HUDEP-2 (cell line): Measurements from ENCODE around the gene TPCN2.

Experiments
- DNase-seq, 76 experiments: peaks; one replicate each; lab custom pipeline; 2025; ENCODE audit not compliant: unreplicated experiment in 76 of 76; lab: John Stamatoyannopoulos, UW

Gene TPCN2

GRCh38 chr11:69010361-69010891 is 38.3 kb upstream of the TPCN2 start:
- DNase-seq, result no peak

- DNase-seq, result peak in 54 of 76 experiments; percentile 8 to 70 (median 46)
These were observed 37.6 kb upstream of the TPCN2 start for GRCh38 chr11:69010964-69011623.

- no peak for DNase-seq
These were observed 37.1 kb upstream of the TPCN2 start for GRCh38 chr11:69011624-69012091.

DNA sequence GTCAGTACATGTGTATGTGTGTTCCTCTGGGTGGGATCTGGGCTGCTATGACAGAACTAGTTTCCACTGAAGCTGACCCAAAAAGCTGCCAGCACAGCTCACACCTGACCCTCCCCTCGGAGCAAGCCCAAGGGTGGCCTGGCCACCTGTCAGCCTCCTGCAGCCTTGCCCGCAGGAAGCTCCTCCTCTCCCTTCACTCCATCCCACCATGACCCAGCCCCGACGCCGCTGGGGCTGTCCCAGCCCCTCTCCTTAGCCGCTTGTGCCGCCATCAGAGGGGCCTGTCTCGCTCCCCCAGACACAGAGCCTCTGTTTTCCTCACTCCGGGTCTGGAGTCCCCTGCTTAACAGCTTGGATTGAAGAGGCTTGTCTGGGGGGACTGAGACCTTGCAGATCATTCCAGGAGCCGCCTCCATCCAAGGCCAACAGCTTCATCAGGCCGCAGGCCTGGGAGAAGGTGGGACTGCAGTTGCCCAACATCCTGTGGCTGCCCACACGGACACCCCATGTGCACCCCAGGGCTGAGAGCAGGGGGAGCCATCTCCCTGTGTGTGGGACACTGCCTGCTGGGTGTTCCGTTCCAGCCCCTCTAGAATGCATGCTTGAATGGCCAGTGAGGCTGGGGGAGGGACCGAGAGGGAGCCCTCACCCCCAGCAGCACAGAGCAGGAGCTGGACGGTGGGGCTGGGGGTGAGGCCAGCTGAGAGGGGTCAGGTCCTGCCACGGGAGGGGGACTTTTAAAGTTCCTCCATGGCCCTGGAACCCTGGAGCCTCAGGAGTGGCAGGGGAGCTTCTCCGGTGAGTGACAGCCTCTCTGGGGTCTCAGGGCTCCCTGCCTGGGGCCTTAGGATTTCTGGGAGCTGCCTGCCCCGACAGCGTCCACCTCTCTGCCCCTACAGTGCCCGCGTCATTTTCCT is 36.4 kb upstream of the TPCN2 start:
- DNase-seq, result no peak

DNA sequence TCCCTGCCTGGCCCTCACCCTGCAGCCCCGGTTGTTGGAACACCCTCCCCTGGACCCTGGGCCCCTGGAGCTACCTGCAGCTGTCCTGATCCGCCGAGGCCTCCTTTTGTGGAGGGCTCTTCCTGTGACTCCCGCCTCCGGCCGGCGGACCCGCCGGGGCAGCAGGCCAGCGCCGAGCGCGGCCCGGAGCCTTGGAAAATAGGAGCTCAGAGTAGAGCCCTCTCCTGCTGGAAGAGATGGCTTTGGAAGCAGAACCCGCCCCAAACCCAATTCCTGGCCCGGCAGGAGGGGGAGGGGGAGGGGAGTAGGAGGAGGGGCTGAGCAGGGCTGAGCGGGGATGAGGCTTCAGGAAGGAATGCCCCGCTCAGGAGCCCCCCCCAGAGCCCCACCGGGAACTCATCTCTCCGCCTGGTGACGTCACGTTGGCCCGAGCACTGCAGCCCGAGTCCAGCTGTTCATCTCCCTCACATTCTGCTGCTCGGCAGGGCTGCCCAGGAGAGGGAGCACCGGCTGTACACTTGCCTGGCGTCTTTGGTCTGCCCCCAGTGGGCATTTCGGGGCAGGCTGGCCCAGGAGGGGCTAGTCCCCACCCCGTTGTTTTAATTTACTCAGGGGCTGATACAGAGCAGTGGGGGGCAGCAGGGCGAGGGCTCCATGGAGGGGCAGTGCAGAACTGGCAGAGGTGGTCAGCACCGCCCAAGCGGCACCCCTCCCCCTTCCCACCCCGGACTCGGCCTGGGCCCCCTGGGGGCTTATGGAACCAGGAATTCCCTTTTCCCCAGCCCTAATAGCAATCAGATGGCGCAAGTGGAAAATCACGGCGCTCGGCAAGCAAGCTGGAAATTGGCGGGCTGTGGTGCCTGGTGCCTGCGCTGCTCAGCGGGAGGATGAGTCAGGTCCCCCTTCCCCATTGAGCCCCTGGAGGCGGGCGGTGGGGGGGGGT is 35.5 kb upstream of the TPCN2 start, which contains the start of gene MRGPRF:
TSS of gene MRGPRF (minus strand) at position 238 of the 943 bp plus-strand sequence. CDS start 3,345 bp downstream, outside the sequence.
- DNase-seq, result peak in 1 of 76 experiments; percentile 11

- DNase-seq, result no peak
These were observed 34.5 kb upstream of the TPCN2 start for GRCh38 chr11:69014084-69014851.

GRCh38 chr11:69014898-69015549 is 33.7 kb upstream of the TPCN2 start:
- DNase-seq, result no peak

DNA sequence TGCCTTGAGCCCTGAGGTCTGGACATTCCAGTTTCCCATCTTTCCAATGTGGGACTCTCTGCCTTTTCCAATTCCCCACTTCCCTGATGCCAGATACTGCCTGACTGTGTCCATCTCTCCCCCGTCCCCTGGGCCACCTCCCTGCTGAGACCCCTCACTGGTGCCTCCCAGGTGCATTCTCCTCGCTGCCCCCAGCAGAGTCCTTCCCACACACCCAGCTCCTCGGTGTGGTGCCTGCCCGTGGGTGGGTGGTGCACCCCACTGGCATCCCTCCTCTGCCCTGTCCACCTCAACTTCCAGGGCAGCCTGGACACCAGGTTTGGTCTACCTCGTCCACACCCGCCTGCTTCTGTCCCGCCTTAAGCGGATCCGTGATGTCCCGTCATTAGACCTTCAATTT is 30.8 kb upstream of the TPCN2 start:
- no peak for DNase-seq

DNA sequence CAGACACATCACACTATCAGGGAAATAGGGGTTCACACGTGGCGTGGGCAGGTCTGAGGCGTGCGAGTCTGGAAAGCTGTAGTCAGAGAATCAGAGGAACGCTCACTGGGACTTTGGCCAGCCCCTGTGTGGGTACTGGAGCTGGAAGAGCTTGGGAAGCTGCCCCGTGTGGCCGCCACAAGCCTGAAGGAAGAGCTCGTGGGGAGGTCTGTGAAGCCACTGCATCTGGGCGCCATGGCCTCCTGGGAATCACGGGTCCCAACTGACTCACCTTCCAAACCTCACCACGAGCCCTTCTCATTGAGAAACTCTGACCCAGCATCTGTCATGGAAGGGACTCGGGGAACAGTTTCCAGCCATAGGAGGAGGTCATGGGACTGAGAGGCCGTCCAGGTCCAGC is 29.8 kb upstream of the TPCN2 start:
- no peak for DNase-seq

DNA sequence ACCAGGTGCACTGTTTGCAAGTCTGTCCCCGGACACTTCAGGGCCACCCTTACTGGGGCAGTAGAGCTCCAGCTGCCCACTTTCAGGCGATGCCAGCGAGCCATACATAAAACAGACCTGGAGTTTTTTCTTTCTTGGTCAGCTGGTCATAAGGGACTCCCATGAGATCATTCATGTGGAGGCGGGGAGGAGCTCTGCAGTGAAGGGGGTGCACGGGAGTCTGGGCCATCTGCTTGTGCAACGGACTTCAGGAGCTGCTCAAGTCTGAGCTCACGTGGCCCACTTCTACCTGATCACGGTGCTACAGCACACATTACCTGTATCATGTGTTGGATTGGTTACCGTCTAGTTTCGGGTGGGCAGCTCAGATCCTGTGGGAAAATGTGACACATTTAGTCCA is 26.5 kb upstream of the TPCN2 start:
- DNase-seq, result no peak

DNA sequence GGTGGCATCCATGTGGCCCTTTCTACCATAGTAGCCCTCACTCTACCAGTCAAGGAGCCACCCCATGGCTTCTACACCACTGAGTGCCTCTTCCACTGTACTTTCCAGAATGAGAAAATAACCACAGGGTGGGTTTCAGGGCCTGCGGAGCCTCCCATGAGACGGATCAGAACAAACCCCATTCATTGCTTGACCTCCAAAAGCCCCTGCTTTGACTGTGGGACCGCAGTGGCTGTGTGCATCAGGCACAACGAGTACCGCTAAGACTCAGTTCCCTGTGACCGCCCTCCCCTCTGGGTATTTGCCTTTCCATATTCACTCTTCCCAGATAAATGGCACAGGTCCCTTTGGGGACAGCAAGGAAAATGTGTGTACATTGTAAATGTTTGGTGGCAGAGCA is 24.2 kb upstream of the TPCN2 start:
- no peak for DNase-seq

- DNase-seq, result no peak
These were observed 20.9 kb upstream of the TPCN2 start for GRCh38 chr11:69027704-69028372.

GRCh38 chr11:69030301-69030700 is 18.4 kb upstream of the TPCN2 start:
- DNase-seq, result no peak

GRCh38 chr11:69032833-69033232 is 15.9 kb upstream of the TPCN2 start:
- DNase-seq, result no peak

DNA sequence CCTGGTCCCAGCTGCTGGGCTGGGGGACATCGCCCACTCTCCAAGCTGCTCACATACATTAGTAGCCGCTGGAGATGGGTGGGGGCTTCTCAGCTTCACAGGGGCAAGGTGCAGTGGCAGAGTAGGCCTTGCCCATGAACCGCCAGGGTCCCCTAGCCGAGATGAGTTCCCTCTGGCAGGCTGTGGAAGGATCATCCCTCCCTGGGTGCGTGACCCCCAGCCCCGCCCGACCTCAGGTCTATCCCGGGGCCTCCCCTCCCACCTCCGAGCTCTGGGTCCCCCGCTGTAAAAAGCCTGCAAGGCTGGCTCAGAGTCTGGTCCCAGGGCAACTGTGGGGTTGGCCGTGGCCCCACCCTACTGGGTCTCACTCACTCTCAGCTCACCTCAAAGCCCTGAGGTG is 15.3 kb upstream of the TPCN2 start:
- DNase-seq, result no peak

GRCh38 chr11:69034123-69034867 is 14.4 kb upstream of the TPCN2 start:
- DNase-seq, result no peak

- no peak for DNase-seq
These were observed 13.4 kb upstream of the TPCN2 start for GRCh38 chr11:69035150-69035945.
